HK-2 (cell line): ENCODE data around the gene CBY1.
"Not testable (repeated sequence)": the region's sequence is repeated elsewhere in the genome, so short reads cannot be mapped to it uniquely, and the experiment has no call there.

ENCODE experiments used
- DNase-seq: peaks from one replicate; pipeline ENCODE4 v3.0.0-alpha.2; 2018; ENCODE audit not compliant: unreplicated experiment

The CBY1 gene

GRCh38 chr22:38656256-38657044 is at the start of gene CBY1, which contains the start of gene FAM227A:
Gene CBY1 (plus strand): TSS chr22:38656638. CDS start chr22:38668055, 11,417 bp downstream.
Gene FAM227A (minus strand): TSS chr22:38656392. CDS start chr22:38650168, 6,224 bp downstream.
- peak; percentile 85 for DNase-seq

- DNase-seq: no peak
These were observed 48.8 kb upstream of the CBY1 start for GRCh38 chr22:38607680-38608079.

GRCh38 chr22:38608992-38609750 is 47.3 kb upstream of the CBY1 start:
- no peak for DNase-seq

- DNase-seq: no peak
These were observed 46.2 kb upstream of the CBY1 start for GRCh38 chr22:38610234-38610633.

GRCh38 chr22:38611559-38611958 is 44.9 kb upstream of the CBY1 start:
- no peak for DNase-seq

GRCh38 chr22:38612217-38613006 is 44.0 kb upstream of the CBY1 start:
- DNase-seq: no peak

- no peak for DNase-seq
These were observed 42.9 kb upstream of the CBY1 start for GRCh38 chr22:38613588-38613987.

GRCh38 chr22:38614332-38615063 is 41.9 kb upstream of the CBY1 start:
- no peak for DNase-seq

GRCh38 chr22:38615064-38615405 is 41.4 kb upstream of the CBY1 start:
- DNase-seq: not testable (repeated sequence)

- no peak for DNase-seq
These were observed 38.2 kb upstream of the CBY1 start for GRCh38 chr22:38618258-38618657.

GRCh38 chr22:38618682-38619081 is 37.8 kb upstream of the CBY1 start:
- DNase-seq: no peak

- DNase-seq: peak; percentile 17
These were observed 33.1 kb upstream of the CBY1 start for GRCh38 chr22:38623351-38623750.

GRCh38 chr22:38628444-38628843 is 28.0 kb upstream of the CBY1 start:
- DNase-seq: no peak

- no peak for DNase-seq
These were observed 27.3 kb upstream of the CBY1 start for GRCh38 chr22:38629108-38629507.

GRCh38 chr22:38631724-38632123 is 24.7 kb upstream of the CBY1 start:
- no peak for DNase-seq

GRCh38 chr22:38632528-38632927 is 23.9 kb upstream of the CBY1 start:
- no peak for DNase-seq

GRCh38 chr22:38638216-38638615 is 18.2 kb upstream of the CBY1 start:
- no peak for DNase-seq

- DNase-seq: no peak
These were observed 17.7 kb upstream of the CBY1 start for GRCh38 chr22:38638728-38639127.

GRCh38 chr22:38641476-38642040 is 14.9 kb upstream of the CBY1 start:
- no peak for DNase-seq

GRCh38 chr22:38644245-38644644 is 12.2 kb upstream of the CBY1 start:
- not testable (repeated sequence) for DNase-seq

- DNase-seq: no peak
These were observed 11.0 kb upstream of the CBY1 start for GRCh38 chr22:38645430-38645829.
